Measurements from ENCODE around the gene BSN. TPM values are rescaled to one million over a fixed set of nuclear protein-coding genes. Genes with fewer than 3 reads are reported as not detected.

The BSN gene
- polyA plus RNA-seq, 1 experiment: 0.04 TPM

- POLR2A ChIA-PET: no interaction called here
- CTCF ChIA-PET: no interaction called here
- Histone ChIP-seq H3K36me3 (ENCODE audit: control insufficient read depth, insufficient read depth, low read length) (no peaks in the 10 kb centered on the region), H3K4me3 (ENCODE audit: low read depth, low read length) (no peak overlapping the region), H3K27me3 (ENCODE audit: control insufficient read depth, insufficient read depth, low read length) (peaks cover 3% of the 10 kb centered on the region)
- no peak for TF ChIP-seq CTCF (IDR thresholded peaks at IDR 0.05; ENCODE audit: insufficient read depth, low read depth, low read length)
- DNase-seq (ENCODE audit: low read depth): no peak
Observed at GRCh38 chr3:49634736-49635135, 80.5 kb downstream of the BSN start.

GRCh38 chr3:49636883-49637609 lies 82.8 kb downstream of the BSN start:
- no peak overlapping the region for H3K4me3 ChIP-seq (ENCODE audit: low read depth, low read length)
- TF ChIP-seq CTCF (IDR thresholded peaks at IDR 0.05; ENCODE audit: insufficient read depth, low read depth, low read length): no peak
- peaks cover 3% of the 10 kb centered on the region for H3K27me3 ChIP-seq (ENCODE audit: control insufficient read depth, insufficient read depth, low read length)
- H3K36me3 ChIP-seq (ENCODE audit: control insufficient read depth, insufficient read depth, low read length): no peaks in the 10 kb centered on the region
- CTCF ChIA-PET: interaction anchor here (3.2 kb wide), 1 partner anchor 97 kb away, joined by 13 read pairs; no protein-coding TSS in a partner anchor
- POLR2A ChIA-PET: no interaction called here
- no peak for DNase-seq (ENCODE audit: low read depth)

DNA sequence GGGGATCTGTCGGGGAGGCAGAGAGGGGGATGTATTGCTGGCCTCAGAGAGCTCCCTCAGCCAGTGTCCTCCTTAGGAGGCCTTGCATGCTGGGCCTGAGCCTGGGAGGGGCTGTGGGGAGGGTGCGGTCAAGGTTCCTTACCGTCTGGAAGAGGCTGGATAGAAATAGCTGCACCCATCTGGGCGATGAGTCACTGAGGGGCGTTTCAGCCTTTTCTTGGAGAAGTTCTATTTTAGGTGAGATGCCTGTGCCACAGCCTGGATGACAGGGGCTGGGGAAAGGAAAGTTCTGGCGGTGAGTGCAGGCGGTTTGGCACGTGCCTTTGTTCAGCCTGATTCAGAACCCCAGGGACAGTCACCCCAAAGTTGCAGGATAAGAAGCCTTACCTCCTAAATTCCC lies 84.2 kb downstream of the BSN start:
- Histone ChIP-seq H3K27me3 (ENCODE audit: control insufficient read depth, insufficient read depth, low read length) (peaks cover 3% of the 10 kb centered on the region), H3K4me3 (ENCODE audit: low read depth, low read length) (no peak overlapping the region), H3K36me3 (ENCODE audit: control insufficient read depth, insufficient read depth, low read length) (no peaks in the 10 kb centered on the region)
- peak; percentile 35 for DNase-seq (ENCODE audit: low read depth)
- TF ChIP-seq CTCF (IDR thresholded peaks at IDR 0.05; ENCODE audit: insufficient read depth, low read depth, low read length): no peak
- POLR2A ChIA-PET: no interaction called here
- CTCF ChIA-PET: interaction anchor here (3.2 kb wide), 1 partner anchor 99 kb away, joined by 13 read pairs; no protein-coding TSS in a partner anchor

GRCh38 chr3:49639551-49639950 lies 85.3 kb downstream of the BSN start:
- DNase-seq (ENCODE audit: low read depth): no peak
- peaks cover 5% of the 10 kb centered on the region for H3K27me3 ChIP-seq (ENCODE audit: control insufficient read depth, insufficient read depth, low read length)
- POLR2A ChIA-PET: no interaction called here
- H3K36me3 ChIP-seq (ENCODE audit: control insufficient read depth, insufficient read depth, low read length): no peaks in the 10 kb centered on the region
- CTCF ChIA-PET: interaction anchor here (0.5 to 1.3 kb wide), 2 partner anchors 11 to 85 kb away, joined by 3 read pairs; partner anchors contain the start of gene BSN
- no peak overlapping the region for H3K4me3 ChIP-seq (ENCODE audit: low read depth, low read length)
- no peak for TF ChIP-seq CTCF (IDR thresholded peaks at IDR 0.05; ENCODE audit: insufficient read depth, low read depth, low read length)

- DNase-seq (ENCODE audit: low read depth): no peak
- Histone ChIP-seq H3K36me3 (ENCODE audit: control insufficient read depth, insufficient read depth, low read length) (no peaks in the 10 kb centered on the region), H3K27me3 (ENCODE audit: control insufficient read depth, insufficient read depth, low read length) (peaks cover 6% of the 10 kb centered on the region), H3K4me3 (ENCODE audit: low read depth, low read length) (no peak overlapping the region)
- POLR2A ChIA-PET: no interaction called here
- CTCF ChIA-PET: interaction anchor here (0.7 to 1.4 kb wide), 2 partner anchors 13 to 101 kb away, joined by 3 read pairs; no protein-coding TSS in a partner anchor
- no peak for TF ChIP-seq CTCF (IDR thresholded peaks at IDR 0.05; ENCODE audit: insufficient read depth, low read depth, low read length)
Observed at GRCh38 chr3:49641292-49641691, 87.0 kb downstream of the BSN start.

All from BJ (cell line).